ENCODE data around the gene CNTNAP1. TPM values are rescaled to one million over a fixed set of nuclear protein-coding genes. Genes with fewer than 3 reads are reported as not detected.

CNTNAP1 gene
- total RNA-seq, 1 experiment from 2014 or later, result 7.7 TPM

GRCh38 chr17:42709561-42709960, 27.2 kb downstream of the CNTNAP1 start:
- Histone ChIP-seq H2BK12ac (ENCODE audit: insufficient read length, low read depth, low read length) (no peak overlapping the region), H3K4ac (ENCODE audit: low read depth, low read length) (no peak overlapping the region), H4K20me1 (ENCODE audit: control insufficient read depth, insufficient read depth, insufficient read length) (no peaks in the 10 kb centered on the region), H3K23me2 (ENCODE audit: insufficient read length, low read depth, low read length, poor library complexity, severe bottlenecking) (no peaks in the 10 kb centered on the region), H2BK120ac (ENCODE audit: low read depth, low read length, poor library complexity, severe bottlenecking) (no peak overlapping the region), H2AFZ (ENCODE audit: low read length) (no peak overlapping the region), H4K91ac (ENCODE audit: insufficient read length, low read depth, low read length) (no peak overlapping the region), H3K27me3 (ENCODE audit: insufficient read depth, low read length) (no peaks in the 10 kb centered on the region), H2BK5ac (ENCODE audit: insufficient read length, low read length) (no peak overlapping the region), H3K9me3 (ENCODE audit: control insufficient read depth, low read depth, low read length) (no peaks in the 10 kb centered on the region), H3K56ac (ENCODE audit: insufficient read length, low read depth, low read length) (no peak overlapping the region), H2AK5ac (ENCODE audit: insufficient read length, low read length) (no peak overlapping the region), H3K79me1 (ENCODE audit: insufficient read depth, low read depth, low read length, poor library complexity, severe bottlenecking) (no peaks in the 10 kb centered on the region), H3K27ac (ENCODE audit: insufficient read length, low read depth, low read length) (no peak overlapping the region), H3K18ac (ENCODE audit: insufficient read length, low read depth, low read length) (no peak overlapping the region), H3K4me1 (ENCODE audit: insufficient read depth, low read length) (no peaks in the 10 kb centered on the region), H3K23ac (ENCODE audit: insufficient read length, low read depth, low read length) (no peak overlapping the region), H3K79me2 (ENCODE audit: insufficient read depth, low read length) (no peaks in the 10 kb centered on the region), H2BK20ac (ENCODE audit: low read depth, low read length, poor library complexity, severe bottlenecking) (no peak overlapping the region), H4K8ac (replicated peaks; ENCODE audit: insufficient read length, low read depth, low read length) (no peak overlapping the region), H3K14ac (ENCODE audit: insufficient read depth, low read length) (no peak overlapping the region), H3K9ac (ENCODE audit: extremely low read depth, insufficient read length, low read length) (no peak overlapping the region), H3K4me2 (ENCODE audit: insufficient read depth, insufficient read length, low read length) (no peak overlapping the region), H2BK15ac (ENCODE audit: low read depth, low read length) (no peak overlapping the region), H3T11ph (ENCODE audit: low read length) (no peak overlapping the region), H4K5ac (ENCODE audit: insufficient read length, low read depth, low read length) (no peak overlapping the region)
- H3K9me3 Mint-ChIP-seq, result no peaks in the 10 kb centered on the region
- H3K4me3 Mint-ChIP-seq, result no peak overlapping the region
- no CpG with 5 or more reads among the region's 2 CpGs for WGBS (ENCODE audit: extremely low coverage, insufficient read length, low lambda C conversion rate)
- no peak for DNase-seq
- H3K4me1 Mint-ChIP-seq, result no peaks in the 10 kb centered on the region
- H3K27ac Mint-ChIP-seq, result no peak overlapping the region
- peaks cover 15 to 77% (median 63%) of the 10 kb centered on the region in 3 experiments; a peak in 6 of 7 replicates for H3K36me3 Mint-ChIP-seq (ENCODE audit: insufficient read depth in 1 of 3, low read depth in 3 of 3)
- no peak for TF ChIP-seq CTCF (conservative IDR thresholded peaks at IDR 0.05)
- no peaks in the 10 kb centered on the region for H3K27me3 Mint-ChIP-seq (ENCODE audit: low read depth)

Measured in H9 (cell line).